ENCODE results near the gene IFRD2. TPM values are rescaled to one million over a fixed set of nuclear protein-coding genes. Genes with fewer than 3 reads are reported as not detected.

The IFRD2 gene
- total and polyA plus RNA-seq, 2 of the 13 experiments (the other 11 are each of a cell fraction or from before 2014, with no cell fraction given) = 32.8 to 96.1 TPM

DNA sequence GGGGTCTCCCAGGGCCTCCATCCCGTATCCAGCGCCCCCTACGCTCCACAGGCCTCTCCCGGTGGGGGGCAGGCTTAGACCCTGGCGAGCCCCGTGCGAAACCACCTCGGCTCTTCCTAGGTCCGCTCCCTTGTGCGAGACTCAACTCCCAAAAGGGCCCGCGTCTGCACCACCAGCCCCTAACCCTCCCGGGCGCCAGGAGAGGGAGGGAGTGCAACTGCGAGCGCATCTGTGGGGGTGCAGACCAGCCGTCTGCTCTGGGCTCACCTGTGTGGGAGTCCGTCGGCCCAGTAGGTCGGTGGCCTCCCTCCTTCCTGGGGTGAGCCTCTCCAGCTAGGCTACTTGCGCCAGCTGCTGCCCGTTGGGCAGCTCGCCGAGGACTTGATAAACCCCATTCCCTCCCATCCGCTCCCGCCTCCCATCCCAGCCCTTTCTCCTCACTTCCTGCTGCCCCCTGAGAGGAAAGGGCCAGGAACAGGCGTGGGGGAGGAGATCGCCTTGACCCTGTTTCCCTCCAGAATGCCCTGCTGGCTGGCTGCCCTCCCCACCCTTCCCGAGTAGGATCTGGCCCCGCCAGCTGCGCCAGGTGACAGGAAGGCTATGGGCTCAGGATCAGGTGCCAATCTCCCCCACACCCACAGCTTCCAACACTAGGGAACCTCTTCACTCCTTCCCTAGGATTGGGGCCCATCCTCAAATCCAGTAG, 30.3 kb upstream of the IFRD2 start, which contains the start of gene HYAL2 (continued):
- TF ChIP-seq, protein P1, sequence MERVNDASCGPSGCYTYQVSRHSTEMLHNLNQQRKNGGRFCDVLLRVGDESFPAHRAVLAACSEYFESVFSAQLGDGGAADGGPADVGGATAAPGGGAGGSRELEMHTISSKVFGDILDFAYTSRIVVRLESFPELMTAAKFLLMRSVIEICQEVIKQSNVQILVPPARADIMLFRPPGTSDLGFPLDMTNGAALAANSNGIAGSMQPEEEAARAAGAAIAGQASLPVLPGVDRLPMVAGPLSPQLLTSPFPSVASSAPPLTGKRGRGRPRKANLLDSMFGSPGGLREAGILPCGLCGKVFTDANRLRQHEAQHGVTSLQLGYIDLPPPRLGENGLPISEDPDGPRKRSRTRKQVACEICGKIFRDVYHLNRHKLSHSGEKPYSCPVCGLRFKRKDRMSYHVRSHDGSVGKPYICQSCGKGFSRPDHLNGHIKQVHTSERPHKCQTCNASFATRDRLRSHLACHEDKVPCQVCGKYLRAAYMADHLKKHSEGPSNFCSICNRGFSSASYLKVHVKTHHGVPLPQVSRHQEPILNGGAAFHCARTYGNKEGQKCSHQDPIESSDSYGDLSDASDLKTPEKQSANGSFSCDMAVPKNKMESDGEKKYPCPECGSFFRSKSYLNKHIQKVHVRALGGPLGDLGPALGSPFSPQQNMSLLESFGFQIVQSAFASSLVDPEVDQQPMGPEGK (CRISPR knock-in tag; IDR thresholded peaks at IDR 0.05) = no peak; the same call in 1 of the 2 replicates
- no peak for TF ChIP-seq ZNF614 (CRISPR knock-in tag; IDR thresholded peaks at IDR 0.05; ENCODE audit: borderline replicate concordance)
- no peak for TF ChIP-seq ZNF781 (CRISPR knock-in tag; IDR thresholded peaks at IDR 0.05; ENCODE audit: borderline replicate concordance, not compliant biosample characterization)
- TF ChIP-seq, protein P2, sequence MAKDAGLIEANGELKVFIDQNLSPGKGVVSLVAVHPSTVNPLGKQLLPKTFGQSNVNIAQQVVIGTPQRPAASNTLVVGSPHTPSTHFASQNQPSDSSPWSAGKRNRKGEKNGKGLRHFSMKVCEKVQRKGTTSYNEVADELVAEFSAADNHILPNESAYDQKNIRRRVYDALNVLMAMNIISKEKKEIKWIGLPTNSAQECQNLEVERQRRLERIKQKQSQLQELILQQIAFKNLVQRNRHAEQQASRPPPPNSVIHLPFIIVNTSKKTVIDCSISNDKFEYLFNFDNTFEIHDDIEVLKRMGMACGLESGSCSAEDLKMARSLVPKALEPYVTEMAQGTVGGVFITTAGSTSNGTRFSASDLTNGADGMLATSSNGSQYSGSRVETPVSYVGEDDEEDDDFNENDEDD (CRISPR knock-in tag; IDR thresholded peaks at IDR 0.05; ENCODE audit: borderline replicate concordance) = peak; percentile 14; the same call in 1 of the 2 replicates
- no peak for TF ChIP-seq RXRA (CRISPR knock-in tag; IDR thresholded peaks at IDR 0.05)
- TF ChIP-seq PRDM15 (CRISPR knock-in tag; IDR thresholded peaks at IDR 0.05) = no peak
- no peak for TF ChIP-seq IKZF1 (IDR thresholded peaks at IDR 0.05)
- peak; percentile 59 for TF ChIP-seq RBM22 (optimal IDR thresholded peaks at IDR 0.05; ENCODE audit: low read length)
- no peak for TF ChIP-seq TCF7 (IDR thresholded peaks at IDR 0.05; ENCODE audit: low read depth)
- no peak for TF ChIP-seq ZNF530 (CRISPR knock-in tag; IDR thresholded peaks at IDR 0.05; ENCODE audit: low read depth)
- TF ChIP-seq ZFAT (CRISPR knock-in tag; conservative IDR thresholded peaks at IDR 0.05) = no peak
- TF ChIP-seq ZNF816 (CRISPR knock-in tag; IDR thresholded peaks at IDR 0.05; ENCODE audit: borderline replicate concordance) = no peak
- no peak for TF ChIP-seq MZF1 (CRISPR knock-in tag; IDR thresholded peaks at IDR 0.05; ENCODE audit: borderline replicate concordance)
- TF ChIP-seq KLF6 (CRISPR knock-in tag; IDR thresholded peaks at IDR 0.05) = no peak
- TF ChIP-seq AHDC1 (CRISPR knock-in tag; IDR thresholded peaks at IDR 0.05; ENCODE audit: borderline replicate concordance) = no peak

Measured in HepG2 (cell line).